ENCODE data around the gene OR5K1.

DNA sequence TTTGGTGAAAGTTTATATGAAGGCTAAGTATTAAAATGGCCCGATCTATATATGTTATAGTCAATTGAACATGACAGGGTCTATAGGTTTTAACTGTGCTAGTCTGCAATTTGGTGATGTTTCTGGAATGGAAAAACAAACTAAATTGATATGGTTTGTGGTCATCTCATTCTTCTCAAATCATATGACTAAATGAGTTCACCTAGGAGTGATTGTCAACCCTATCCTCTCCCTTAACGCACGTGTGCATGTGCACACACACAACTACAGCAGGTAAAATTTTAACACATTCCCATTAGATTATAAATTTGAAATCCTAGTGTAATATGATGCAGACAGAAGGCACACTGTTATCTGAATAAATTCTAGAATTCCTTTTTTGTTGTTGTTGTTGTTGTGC, 50.7 kb downstream of the OR5K1 start:
- TF ChIP-seq SUZ12 (IDR thresholded peaks at IDR 0.05; ENCODE audit: extremely low read depth, insufficient read depth, insufficient read length) = no peak
- no peak for TF ChIP-seq YY1 (IDR thresholded peaks at IDR 0.05; ENCODE audit: insufficient read depth, insufficient read length)

Data from NT2/D1 (cell line).